K562 (cell line): Measurements from ENCODE around the gene RPL22. TPM values are rescaled to one million over a fixed set of nuclear protein-coding genes. Genes with fewer than 3 reads are reported as not detected.

Experiments used
- CREBBP ChIP-seq: IDR thresholded peaks from one replicate; pipeline ENCODE4 v1.6.1; 2012; ENCODE audit warnings: low read depth, mild to moderate bottlenecking, control low read depth, inconsistent platforms, low read length
- NRF1 ChIP-seq, 2 experiments: fragments of 450-650 bp; IDR thresholded peaks in 1 of 2; conservative IDR thresholded peaks in 1 of 2; 2 replicates each; pipeline ENCODE4 v1.6.1; 2014; ENCODE audit warnings: mild to moderate bottlenecking in 2 of 2
- OTX1 ChIP-seq: fragments of 450-650 bp; formaldehyde crosslinking; IDR thresholded peaks from 2 replicates; pipeline ENCODE4 v1.4.0; 2022; ENCODE audit warnings: mild to moderate bottlenecking
- PTRF ChIP-seq: fragments of 450-650 bp; IDR thresholded peaks from 2 replicates; pipeline ENCODE4 v1.6.1; 2016; ENCODE audit warnings: mild to moderate bottlenecking, missing genetic modification characterization, missing compliant biosample characterization
- RREB1 ChIP-seq: fragments of 250-450 bp; sonication (Bioruptor Pico); IDR thresholded peaks from 2 replicates; pipeline ENCODE4 v1.4.0; 2020
- ZNF282 ChIP-seq: sonication (generic); formaldehyde crosslinking; IDR thresholded peaks from 2 replicates; pipeline ENCODE4 v1.8.1; 2023; ENCODE audit warnings: missing genetic modification reagents
- ZNF3 ChIP-seq: fragments of 250-450 bp; sonication (Bioruptor Pico); IDR thresholded peaks from 2 replicates; pipeline ENCODE4 v1.5.0; 2021; ENCODE audit warnings: mild to moderate bottlenecking, moderate library complexity
- polyA plus RNA-seq, 8 experiments: library from polyadenylated mRNA; depleted of rRNA in 4 of 8; stranded (reverse) in 5 of 8; unstranded in 3 of 8; fragments of >200 nt; fragmentation: Nextera tagmentation in 2 of 8; fragmentation: Illumina TruSeq in 1 of 8; extraction: Ambion mirVana in 2 of 8; extraction: Trizol in 1 of 8; gene quantifications; 2 replicates each; pipeline versions ENCODE4 v1.2.1 to v1.2.3, GENCODE V29; 2011 to 2014; ENCODE audit warnings: inconsistent platforms in 1 of 8, missing spikeins in 1 of 8
- total RNA-seq, 7 experiments: library from RNA; depleted of rRNA in 6 of 7; stranded (reverse); fragments of >200 nt in 6 of 7; fragmentation: Illumina TruSeq in 2 of 7; extraction: Trizol in 2 of 7; gene quantifications; 2 replicates each; pipeline versions ENCODE4 v1.2.1 to v1.2.3, GENCODE V29; 2011 to 2021; ENCODE audit warnings: low replicate concordance in 1 of 7

Gene RPL22
- total and polyA plus RNA-seq, 9 of the 15 experiments (the other 6 are each of a cell fraction or from before 2014, with no cell fraction given) = 467 to 1,165 (median 607) TPM

- no peak for TF ChIP-seq RREB1 (CRISPR knock-in tag)
- no peak for TF ChIP-seq OTX1 (CRISPR knock-in tag)
- no peak for TF ChIP-seq ZNF282
- TF ChIP-seq CREBBP = no peak
- TF ChIP-seq ZNF3 (CRISPR knock-in tag) = no peak
- no peak for TF ChIP-seq NRF1 (conservative IDR thresholded peaks at IDR 0.05 in 1 of 2, IDR thresholded peaks at IDR 0.05 in 1 of 2)
- TF ChIP-seq PTRF (tag) = no peak
These were observed 19.1 kb downstream of the RPL22 start, which contains the start of gene CHD5 (continued) for GRCh38 chr1:6180268-6180706.
